Upper lobe of right lung (tissue), 1 donor: Measurements from ENCODE around the gene NEU4. TPM values are rescaled to one million over a fixed set of nuclear protein-coding genes. Genes with fewer than 3 reads are reported as not detected.
A peak's percentile ranks its signal among the peaks of the same experiment; 100 is the strongest.

Experiments used
- ATAC-seq: fragments of 200-7000 bp; cut with Tn5 transposase; one replicate; pipeline ENCODE4 v1.9.1; 2020; ENCODE audit warnings: mild to moderate bottlenecking, moderate library complexity
- DNase-seq: peaks from one replicate; pipeline ENCODE4 v3.0.0-alpha.2; 2020
- H3K27ac ChIP-seq: fragments of 200-600 bp; one replicate; pipeline ENCODE4 v1.8.0; 2022
- H3K27me3 ChIP-seq: fragments of 200-600 bp; one replicate; pipeline ENCODE4 v1.8.0; 2022; ENCODE audit warnings: mild to moderate bottlenecking
- H3K36me3 ChIP-seq: fragments of 200-600 bp; one replicate; pipeline ENCODE4 v1.8.0; 2022
- H3K4me1 ChIP-seq: fragments of 200-600 bp; one replicate; pipeline ENCODE4 v1.8.0; 2022
- H3K4me3 ChIP-seq: fragments of 200-600 bp; one replicate; pipeline ENCODE4 v1.8.0; 2022; ENCODE audit warnings: mild to moderate bottlenecking
- H3K9me3 ChIP-seq: fragments of 200-600 bp; one replicate; pipeline ENCODE4 v1.8.0; 2022
- intact Hi-C: fragments of 100-400 bp; cut with DNase I; formaldehyde crosslinking; loops from one replicate; pipeline ENCODE4 v1.11.0; 2022
- total RNA-seq: library from RNA; stranded (reverse); fragmentation: NEBNext Ultra II Directional; extraction: Animal tissue kit (Norgen Biotek cat#: 25700); gene quantifications from one replicate; pipeline ENCODE4 v1.2.1, GENCODE V29; 2021
- TF ChIP-seq, protein P1 (sequence below): fragments of 200-600 bp; IDR thresholded peaks from one replicate; pipeline ENCODE4 v1.8.0; 2022; ENCODE audit warnings: antibody characterized with exemption
- donor health status: DM: no; HTN: yes; CAD: no; lungs with severe emphysema.

NEU4 gene
- total RNA-seq, 1 donor from 2014 or later, result 0.23 TPM

DNA sequence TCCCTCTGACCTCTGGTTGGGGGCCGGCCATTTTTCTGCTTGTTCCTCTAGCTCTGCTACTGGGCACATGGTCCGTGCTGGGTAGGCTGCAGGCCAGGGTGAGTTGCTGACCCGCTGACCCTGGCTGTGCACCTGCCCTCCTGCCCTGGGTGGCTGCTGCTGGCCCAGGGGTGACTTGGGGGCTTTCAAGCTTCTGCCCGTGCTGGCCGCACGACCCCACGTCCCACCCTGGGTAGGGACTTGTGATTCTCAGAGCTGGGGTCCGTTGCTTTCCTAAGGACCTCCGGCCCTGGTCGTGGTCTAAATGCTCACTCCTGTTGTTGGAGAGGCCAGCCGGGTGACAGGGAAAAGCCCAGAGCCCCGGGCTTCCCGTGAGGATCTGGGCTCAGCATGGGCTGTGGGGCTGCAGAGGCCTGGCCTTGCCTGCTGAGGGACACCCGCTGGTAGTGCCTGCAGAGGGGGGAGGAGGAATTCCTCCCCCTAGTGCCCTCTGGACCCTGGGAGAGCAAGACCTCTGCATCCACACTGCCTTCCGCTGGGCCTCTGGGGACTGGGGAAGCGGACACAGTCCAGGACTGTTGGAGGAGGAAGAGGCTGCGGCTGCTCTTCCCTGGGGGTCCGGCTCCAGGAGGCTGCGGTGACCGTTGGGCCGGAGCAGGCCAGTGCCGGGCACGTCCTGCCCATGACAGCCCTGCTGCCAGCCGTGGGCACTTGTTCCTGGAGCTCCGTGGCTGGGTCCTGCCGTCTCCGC lies 38.6 kb upstream of the NEU4 start:
- intact Hi-C loops, result no loop called here
- Histone ChIP-seq H3K27ac (no peak overlapping the region), H3K4me3 (no peak overlapping the region), H3K36me3 (no peaks in the 10 kb centered on the region), H3K9me3 (no peaks in the 10 kb centered on the region), H3K27me3 (peaks cover 4% of the 10 kb centered on the region), H3K4me1 (peaks cover 12% of the 10 kb centered on the region)
- no peak for ATAC-seq
- DNase-seq, result peak; percentile 54
- TF ChIP-seq, protein P1, sequence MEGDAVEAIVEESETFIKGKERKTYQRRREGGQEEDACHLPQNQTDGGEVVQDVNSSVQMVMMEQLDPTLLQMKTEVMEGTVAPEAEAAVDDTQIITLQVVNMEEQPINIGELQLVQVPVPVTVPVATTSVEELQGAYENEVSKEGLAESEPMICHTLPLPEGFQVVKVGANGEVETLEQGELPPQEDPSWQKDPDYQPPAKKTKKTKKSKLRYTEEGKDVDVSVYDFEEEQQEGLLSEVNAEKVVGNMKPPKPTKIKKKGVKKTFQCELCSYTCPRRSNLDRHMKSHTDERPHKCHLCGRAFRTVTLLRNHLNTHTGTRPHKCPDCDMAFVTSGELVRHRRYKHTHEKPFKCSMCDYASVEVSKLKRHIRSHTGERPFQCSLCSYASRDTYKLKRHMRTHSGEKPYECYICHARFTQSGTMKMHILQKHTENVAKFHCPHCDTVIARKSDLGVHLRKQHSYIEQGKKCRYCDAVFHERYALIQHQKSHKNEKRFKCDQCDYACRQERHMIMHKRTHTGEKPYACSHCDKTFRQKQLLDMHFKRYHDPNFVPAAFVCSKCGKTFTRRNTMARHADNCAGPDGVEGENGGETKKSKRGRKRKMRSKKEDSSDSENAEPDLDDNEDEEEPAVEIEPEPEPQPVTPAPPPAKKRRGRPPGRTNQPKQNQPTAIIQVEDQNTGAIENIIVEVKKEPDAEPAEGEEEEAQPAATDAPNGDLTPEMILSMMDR, result no peak

DNA sequence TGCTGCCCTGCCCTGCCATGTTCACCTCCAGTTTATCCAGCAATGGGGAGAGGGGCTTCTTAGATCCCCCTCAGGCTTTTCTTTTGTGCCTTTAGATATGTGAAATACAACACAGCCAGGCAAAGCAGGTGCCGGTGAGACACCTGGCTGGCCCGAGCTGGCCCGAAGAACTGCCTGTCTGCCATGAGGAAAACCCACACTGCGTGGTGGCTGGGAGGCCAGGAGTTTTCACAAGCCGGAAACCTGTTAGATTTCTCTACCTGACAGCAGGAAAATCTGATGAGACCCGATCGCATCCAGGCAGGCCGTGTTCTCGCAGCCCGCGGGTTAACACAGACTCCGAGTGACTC lies 38.1 kb upstream of the NEU4 start:
- TF ChIP-seq, protein P1, result no peak
- intact Hi-C loops, result no loop called here
- ATAC-seq, result no peak
- H3K36me3 ChIP-seq, result no peaks in the 10 kb centered on the region
- H3K9me3 ChIP-seq, result no peaks in the 10 kb centered on the region
- no peak overlapping the region for H3K4me3 ChIP-seq
- peaks cover 12% of the 10 kb centered on the region for H3K4me1 ChIP-seq
- DNase-seq, result no peak
- no peak overlapping the region for H3K27ac ChIP-seq
- peaks cover 4% of the 10 kb centered on the region for H3K27me3 ChIP-seq

DNA sequence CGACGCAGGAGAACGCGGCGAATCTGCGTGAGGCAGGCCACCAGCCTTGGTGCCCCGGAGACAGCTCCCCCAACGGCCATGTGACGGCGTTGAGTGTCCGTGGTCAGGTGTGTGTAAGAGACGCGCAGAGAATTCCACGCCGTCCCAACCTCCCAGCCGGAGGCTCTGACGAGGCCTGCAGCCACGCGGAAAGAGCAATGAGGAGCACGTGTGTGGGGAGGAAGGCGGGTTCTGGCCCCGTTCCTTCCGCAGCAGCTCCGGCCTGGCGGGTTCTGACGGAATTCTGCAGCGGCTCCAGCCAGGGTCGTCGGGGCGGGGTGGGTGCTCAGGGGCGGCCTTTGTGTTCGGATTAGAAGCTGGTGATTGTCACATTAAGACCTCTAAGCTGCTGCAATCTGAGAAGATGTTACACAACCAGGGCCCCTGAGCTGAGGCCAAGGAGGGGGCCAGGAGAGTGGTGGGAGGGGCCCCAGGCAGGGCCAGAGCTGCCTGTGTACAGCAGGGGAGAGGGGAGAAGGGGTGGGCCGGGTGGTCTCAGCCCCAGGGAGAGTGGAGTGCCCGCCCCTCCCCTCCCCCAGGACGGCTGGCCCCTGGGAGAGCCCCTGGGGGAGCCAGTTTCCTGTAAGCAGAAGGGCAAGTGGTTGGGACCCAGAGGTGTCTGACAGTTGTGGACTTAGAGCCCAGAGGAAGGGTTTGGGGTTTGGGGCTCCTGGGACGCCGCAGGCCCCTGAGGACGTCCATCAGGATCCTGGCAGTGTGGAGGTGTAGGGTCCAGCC lies 37.5 kb upstream of the NEU4 start:
- TF ChIP-seq, protein P1, result no peak
- ATAC-seq, result no peak
- intact Hi-C loops, result no loop called here

DNA sequence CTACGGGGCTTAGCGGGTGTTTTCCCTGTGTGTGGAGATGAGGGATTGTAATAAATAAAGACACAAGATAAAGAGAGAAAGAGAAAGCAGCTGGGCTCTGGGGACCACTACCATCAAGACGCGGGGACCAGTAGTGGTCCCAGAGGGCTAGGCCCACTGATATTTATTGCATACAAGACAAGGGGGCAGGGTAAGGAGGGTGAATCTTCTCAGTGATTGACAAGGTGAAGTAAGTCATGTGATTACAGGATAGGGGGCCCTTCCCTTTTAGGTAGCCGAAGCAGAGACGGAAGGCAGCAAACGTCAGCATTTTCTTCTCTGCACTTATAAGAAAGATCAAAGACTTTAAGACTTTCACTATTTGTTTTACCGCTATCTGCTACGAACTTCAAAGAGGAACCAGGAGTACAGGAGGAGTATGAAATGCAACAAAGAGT lies 36.9 kb upstream of the NEU4 start:
- no peak overlapping the region for H3K4me3 ChIP-seq
- no peak for ATAC-seq
- intact Hi-C loops, result no loop called here
- TF ChIP-seq, protein P1, result no peak
- H3K27ac ChIP-seq, result no peak overlapping the region
- no peaks in the 10 kb centered on the region for H3K9me3 ChIP-seq
- no peak for DNase-seq
- no peaks in the 10 kb centered on the region for H3K36me3 ChIP-seq
- H3K4me1 ChIP-seq, result peaks cover 12% of the 10 kb centered on the region
- peaks cover 8% of the 10 kb centered on the region for H3K27me3 ChIP-seq

More for the DNA sequence above, 37.5 kb upstream of the NEU4 start:
- H3K4me3 ChIP-seq, result no peak overlapping the region
- peaks cover 4% of the 10 kb centered on the region for H3K27me3 ChIP-seq
- H3K36me3 ChIP-seq, result no peaks in the 10 kb centered on the region
- peaks cover 12% of the 10 kb centered on the region for H3K4me1 ChIP-seq
- DNase-seq, result peak; percentile 70
- no peaks in the 10 kb centered on the region for H3K9me3 ChIP-seq
- H3K27ac ChIP-seq, result no peak overlapping the region

GRCh38 chr2:241773511-241774418 lies 35.2 kb upstream of the NEU4 start:
- peaks cover 12% of the 10 kb centered on the region for H3K4me1 ChIP-seq
- DNase-seq, result peak; percentile 54
- ATAC-seq, result no peak
- H3K27ac ChIP-seq, result no peak overlapping the region
- H3K4me3 ChIP-seq, result no peak overlapping the region
- intact Hi-C loops, result no loop called here
- peaks cover 10% of the 10 kb centered on the region for H3K27me3 ChIP-seq
- no peaks in the 10 kb centered on the region for H3K9me3 ChIP-seq
- H3K36me3 ChIP-seq, result no peaks in the 10 kb centered on the region
- TF ChIP-seq, protein P1, result no peak
